ENCODE measurements around the gene USP31.

Gene USP31

GRCh38 chr16:23039118-23039517, 110.1 kb downstream of the USP31 start:
- H3K4me3 ChIP-seq (ENCODE audit: control insufficient read depth, low read depth, low read length), result no peak overlapping the region
- no peak for TF ChIP-seq CTCF (conservative IDR thresholded peaks at IDR 0.05; ENCODE audit: control insufficient read depth, insufficient read depth, low read depth, low read length)
- no peak for DNase-seq (ENCODE audit: low read depth)

GRCh38 chr16:23035240-23035639, 114.0 kb downstream of the USP31 start:
- DNase-seq (ENCODE audit: low read depth), result no peak
- no peak overlapping the region for H3K4me3 ChIP-seq (ENCODE audit: control insufficient read depth, low read depth, low read length)
- no peak for TF ChIP-seq CTCF (conservative IDR thresholded peaks at IDR 0.05; ENCODE audit: control insufficient read depth, insufficient read depth, low read depth, low read length)

GRCh38 chr16:23031508-23032098, 117.6 kb downstream of the USP31 start:
- TF ChIP-seq CTCF (conservative IDR thresholded peaks at IDR 0.05; ENCODE audit: control insufficient read depth, insufficient read depth, low read depth, low read length), result no peak
- no peak for DNase-seq (ENCODE audit: low read depth)
- H3K4me3 ChIP-seq (ENCODE audit: control insufficient read depth, low read depth, low read length), result no peak overlapping the region

GRCh38 chr16:23029733-23030420, 119.4 kb downstream of the USP31 start:
- H3K4me3 ChIP-seq (ENCODE audit: control insufficient read depth, low read depth, low read length), result no peak overlapping the region
- TF ChIP-seq CTCF (conservative IDR thresholded peaks at IDR 0.05; ENCODE audit: control insufficient read depth, insufficient read depth, low read depth, low read length), result no peak
- no peak for DNase-seq (ENCODE audit: low read depth)

GRCh38 chr16:23027386-23027785, 121.9 kb downstream of the USP31 start:
- no peak for TF ChIP-seq CTCF (conservative IDR thresholded peaks at IDR 0.05; ENCODE audit: control insufficient read depth, insufficient read depth, low read depth, low read length)
- DNase-seq (ENCODE audit: low read depth), result no peak
- H3K4me3 ChIP-seq (ENCODE audit: control insufficient read depth, low read depth, low read length), result no peak overlapping the region

GRCh38 chr16:23026784-23027362, 122.4 kb downstream of the USP31 start:
- H3K4me3 ChIP-seq (ENCODE audit: control insufficient read depth, low read depth, low read length), result no peak overlapping the region
- TF ChIP-seq CTCF (conservative IDR thresholded peaks at IDR 0.05; ENCODE audit: control insufficient read depth, insufficient read depth, low read depth, low read length), result no peak
- peak; percentile 18 for DNase-seq (ENCODE audit: low read depth)

All from fibroblast of mammary gland (primary cell).